Spleen (tissue), 11 donors: ENCODE measurements around the gene TSPAN10. TPM values are rescaled to one million over a fixed set of nuclear protein-coding genes. Genes with fewer than 3 reads are reported as not detected.

Experiments
- DNase-seq: peaks from one replicate; pipeline ENCODE4 v3.0.0-alpha.2; 2020
- H3K27ac ChIP-seq, 8 donors: fragments of 200-600 bp; sonication (generic) in 7 of 8; 1 replicate in 4 of 8; 2 replicates in 4 of 8; pipeline versions ENCODE4 v1.5.0 to v1.8.0; 2016 to 2021; ENCODE audit warnings: inconsistent platforms in 4 of 8, mild to moderate bottlenecking in 4 of 8, moderate library complexity in 1 of 8
- H3K27me3 ChIP-seq, 7 donors: fragments of 200-600 bp; sonication (generic) in 6 of 7; replicated peaks in 1 of 7; 1 replicate in 4 of 7; 2 replicates in 3 of 7; pipeline versions ENCODE4 v1.5.0 to v1.8.0; 2016 to 2021; ENCODE audit warnings: inconsistent platforms in 3 of 7, mild to moderate bottlenecking in 1 of 7
- H3K36me3 ChIP-seq, 6 donors: fragments of 200-600 bp; sonication (generic) in 5 of 6; 1 replicate in 4 of 6; 2 replicates in 2 of 6; pipeline versions ENCODE4 v1.5.0 to v1.8.0; 2016 to 2021; ENCODE audit warnings: inconsistent platforms in 2 of 6
- H3K4me1 ChIP-seq, 6 donors: fragments of 200-600 bp; sonication (generic) in 5 of 6; 1 replicate in 3 of 6; 2 replicates in 3 of 6; pipeline versions ENCODE4 v1.5.0 to v1.8.0; 2016 to 2021; ENCODE audit warnings: inconsistent platforms in 3 of 6
- H3K4me3 ChIP-seq, 8 donors: fragments of 200-600 bp; sonication (generic) in 7 of 8; 1 replicate in 4 of 8; 2 replicates in 4 of 8; pipeline versions ENCODE4 v1.5.0 to v1.8.0; 2016 to 2021; ENCODE audit warnings: inconsistent platforms in 4 of 8, mild to moderate bottlenecking in 4 of 8, moderate library complexity in 2 of 8
- H3K9me3 ChIP-seq, 8 donors: fragments of 200-600 bp; sonication (generic) in 7 of 8; 1 replicate in 4 of 8; 2 replicates in 4 of 8; pipeline versions ENCODE4 v1.5.0 to v1.8.0; 2016 to 2021; ENCODE audit warnings: inconsistent platforms in 4 of 8
- POLR2A ChIP-seq, 3 donors: fragments of 450-650 bp; IDR thresholded peaks; one replicate each; pipeline ENCODE4 v1.5.1; 2017; ENCODE audit warnings: antibody characterized with exemption in 3 of 3, mild to moderate bottlenecking in 1 of 3
- POLR2AphosphoS5 ChIP-seq, 3 donors: sonication (generic); formaldehyde crosslinking; IDR thresholded peaks; one replicate each; pipeline ENCODE4 v1.5.1; 2017; ENCODE audit warnings: antibody characterized with exemption in 3 of 3
- WGBS, 5 donors: extraction: QIAGEN DNeasy Blood & Tissue Kit in 3 of 5; methylation state at CpG; one replicate each; pipeline versions ENCODE4 v1.1.5 to v1.1.7; 2013 to 2018; 5-methylcytosine and 5-hydroxymethylcytosine counted together
- intact Hi-C: fragments of 100-400 bp; cut with DNase I; formaldehyde crosslinking; loops from one replicate; pipeline ENCODE4 v1.15.0; 2023; ENCODE audit warnings: low total_unique reads
- polyA plus RNA-seq, 3 donors: library from polyadenylated mRNA; stranded (reverse); fragments of 200-250 nt; gene quantifications; one replicate each; pipeline ENCODE4 v1.2.1, GENCODE V29; 2013
- total RNA-seq, 7 donors: library from RNA; depleted of rRNA in 3 of 7; stranded (reverse); fragments of >200 nt in 3 of 7; fragmentation: NEBNext Ultra II Directional in 4 of 7; extraction: Animal tissue kit (Norgen Biotek cat#: 25700) in 4 of 7; gene quantifications; one replicate each; pipeline versions ENCODE4 v1.1.0 to v1.2.1, GENCODE V29; 2016 to 2021
- TF ChIP-seq, protein P1 (sequence below), 11 experiments: fragments of 200-600 bp in 7 of 11; fragments of 450-650 bp in 4 of 11; sonication (generic) in 4 of 11; IDR thresholded peaks in 8 of 11; conservative IDR thresholded peaks in 3 of 11; 1 replicate in 7 of 11; 2 replicates in 4 of 11; pipeline versions ENCODE4 v1.4.0 to v1.8.0; 2016 to 2021; ENCODE audit warnings: antibody characterized with exemption in 11 of 11, inconsistent platforms in 4 of 11, mild to moderate bottlenecking in 1 of 11
- donor health status: healthy with polysubstance abuse.
- donor health status: DM: no; HTN: no; CAD: no; lungs with moderate emphysema.
- donor health status: DM: no; HTN: no; CAD: no.
- donor health status: Bipolar disorder and iron deficiency.
- donor health status: healthy.
- donor health status: DM: no; HTN: no; CAD: no.
- donor health status: DM: yes; HTN: yes; CAD: no.

The TSPAN10 gene
- total and polyA plus RNA-seq, 10 donors: 0.37 to 3.0 (median 1.1) TPM; not detected in 2

GRCh38 chr17:81635973-81636504 lies 957 bp upstream of the TSPAN10 start:
- Histone ChIP-seq H3K4me1 (peaks cover 16 to 64% (median 46%) of the 10 kb centered on the region in 6 donors), H3K9me3 (no peaks in the 10 kb centered on the region), H3K4me3 (peak overlapping the region; percentile 78 to 97 (median 87)), H3K27me3 (no peaks in the 10 kb centered on the region), H3K36me3 (peaks cover 0 to 18% (median 0%) of the 10 kb centered on the region in 6 donors), H3K27ac (peak overlapping the region; percentile 71 to 96 (median 90))
- WGBS, 5 donors: 35 to 46% (median 45%) methylated on average over 18 of the region's 18 CpGs
- intact Hi-C loops: no loop called here
- no peak for DNase-seq
- TF ChIP-seq, protein P1, sequence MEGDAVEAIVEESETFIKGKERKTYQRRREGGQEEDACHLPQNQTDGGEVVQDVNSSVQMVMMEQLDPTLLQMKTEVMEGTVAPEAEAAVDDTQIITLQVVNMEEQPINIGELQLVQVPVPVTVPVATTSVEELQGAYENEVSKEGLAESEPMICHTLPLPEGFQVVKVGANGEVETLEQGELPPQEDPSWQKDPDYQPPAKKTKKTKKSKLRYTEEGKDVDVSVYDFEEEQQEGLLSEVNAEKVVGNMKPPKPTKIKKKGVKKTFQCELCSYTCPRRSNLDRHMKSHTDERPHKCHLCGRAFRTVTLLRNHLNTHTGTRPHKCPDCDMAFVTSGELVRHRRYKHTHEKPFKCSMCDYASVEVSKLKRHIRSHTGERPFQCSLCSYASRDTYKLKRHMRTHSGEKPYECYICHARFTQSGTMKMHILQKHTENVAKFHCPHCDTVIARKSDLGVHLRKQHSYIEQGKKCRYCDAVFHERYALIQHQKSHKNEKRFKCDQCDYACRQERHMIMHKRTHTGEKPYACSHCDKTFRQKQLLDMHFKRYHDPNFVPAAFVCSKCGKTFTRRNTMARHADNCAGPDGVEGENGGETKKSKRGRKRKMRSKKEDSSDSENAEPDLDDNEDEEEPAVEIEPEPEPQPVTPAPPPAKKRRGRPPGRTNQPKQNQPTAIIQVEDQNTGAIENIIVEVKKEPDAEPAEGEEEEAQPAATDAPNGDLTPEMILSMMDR (IDR thresholded peaks at IDR 0.05 in 8 of 11, conservative IDR thresholded peaks at IDR 0.05 in 3 of 11): no peak
- TF ChIP-seq POLR2AphosphoS5 (IDR thresholded peaks at IDR 0.05): no peak
- no peak for TF ChIP-seq POLR2A (IDR thresholded peaks at IDR 0.05)

- no peak for DNase-seq
- WGBS, 5 donors: 82 to 93% (median 88%) methylated on average over 4 of the region's 4 CpGs
- TF ChIP-seq, protein P1 (IDR thresholded peaks at IDR 0.05 in 8 of 11, conservative IDR thresholded peaks at IDR 0.05 in 3 of 11): no peak
- no peak overlapping the region for H3K27ac ChIP-seq
- H3K9me3 ChIP-seq: no peaks in the 10 kb centered on the region
- H3K36me3 ChIP-seq: peaks cover 0 to 3% (median 0%) of the 10 kb centered on the region in 6 donors
- H3K27me3 ChIP-seq: no peaks in the 10 kb centered on the region
- peaks cover 16 to 38% (median 35%) of the 10 kb centered on the region in 6 donors for H3K4me1 ChIP-seq
- intact Hi-C loops: no loop called here
- H3K4me3 ChIP-seq: no peak overlapping the region
Measured at GRCh38 chr17:81638683-81639082, 1.7 kb downstream of the TSPAN10 start.

- no peaks in the 10 kb centered on the region for H3K36me3 ChIP-seq
- H3K4me1 ChIP-seq: peaks cover 12 to 24% (median 22%) of the 10 kb centered on the region in 6 donors
- 93 to 96% (median 93%) methylated on average over 9 of the region's 9 CpGs for WGBS, 5 donors
- no peak overlapping the region for H3K4me3 ChIP-seq
- no peak overlapping the region for H3K27ac ChIP-seq
- intact Hi-C loops: no loop called here
- no peaks in the 10 kb centered on the region for H3K9me3 ChIP-seq
- DNase-seq: no peak
- no peaks in the 10 kb centered on the region for H3K27me3 ChIP-seq
- TF ChIP-seq POLR2AphosphoS5 (IDR thresholded peaks at IDR 0.05) (no peak), POLR2A (IDR thresholded peaks at IDR 0.05) (no peak)
- TF ChIP-seq, protein P1 (IDR thresholded peaks at IDR 0.05 in 8 of 11, conservative IDR thresholded peaks at IDR 0.05 in 3 of 11): no peak
Measured at GRCh38 chr17:81640011-81640410, 3.0 kb downstream of the TSPAN10 start.

DNA sequence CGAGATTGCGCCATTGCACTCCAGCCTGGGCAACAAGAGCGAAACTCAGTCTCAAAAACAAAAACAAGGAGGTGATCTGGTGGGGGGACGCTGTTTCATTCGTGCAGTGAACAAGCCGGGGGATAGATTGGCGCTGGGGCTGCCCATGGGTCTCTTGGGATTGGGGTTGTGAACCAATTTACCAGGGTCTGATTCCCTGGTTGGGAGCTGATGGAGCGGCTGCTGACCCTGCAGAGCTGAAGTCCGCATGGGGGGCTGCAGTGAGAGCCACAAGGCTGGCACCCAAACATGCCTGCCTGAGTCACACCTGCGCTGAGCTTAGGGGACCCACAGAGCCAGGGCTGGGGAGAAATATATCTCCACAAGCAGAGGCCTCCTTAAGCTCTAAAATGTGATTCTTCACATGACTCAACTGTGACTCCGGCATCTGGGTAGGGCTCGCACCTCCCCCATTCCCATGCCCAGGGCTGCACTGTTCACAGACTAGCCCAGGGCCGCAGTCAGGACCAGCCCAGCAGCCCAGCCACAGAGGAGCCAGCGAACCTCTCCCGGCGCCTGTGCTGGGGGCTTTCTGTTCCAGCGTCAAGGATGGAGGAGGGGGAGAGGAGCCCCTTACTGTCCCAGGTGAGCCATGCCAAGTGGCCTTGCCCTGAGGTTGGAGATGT lies 5.0 kb downstream of the TSPAN10 start:
- Histone ChIP-seq H3K4me3 (no peak overlapping the region), H3K27me3 (peaks cover 0 to 1% (median 0%) of the 10 kb centered on the region in 7 donors), H3K27ac (no peak overlapping the region), H3K4me1 (peaks cover 0 to 9% (median 7%) of the 10 kb centered on the region in 6 donors), H3K9me3 (no peaks in the 10 kb centered on the region), H3K36me3 (no peaks in the 10 kb centered on the region)
- no peak for DNase-seq
- intact Hi-C loops: no loop called here
- TF ChIP-seq, protein P1 (IDR thresholded peaks at IDR 0.05 in 8 of 11, conservative IDR thresholded peaks at IDR 0.05 in 3 of 11): no peak
- TF ChIP-seq POLR2AphosphoS5 (IDR thresholded peaks at IDR 0.05) (no peak), POLR2A (IDR thresholded peaks at IDR 0.05) (no peak)
- WGBS, 5 donors: 91 to 95% (median 94%) methylated on average over 8 to 17 of the region's 17 CpGs
